K562 (cell line): ENCODE measurements around the gene CARMIL3. TPM values are rescaled to one million over a fixed set of nuclear protein-coding genes. Genes with fewer than 3 reads are reported as not detected.
"Not testable (repeated sequence)": the region's sequence is repeated elsewhere in the genome, so short reads cannot be mapped to it uniquely, and the experiment has no call there.

Experiments
- ATAC-seq: fragments of 200-7000 bp; cut with Tn5 transposase; 3 replicates; pipeline ENCODE4 v1.9.1; 2020; ENCODE audit warnings: moderate library complexity
- BruUV-seq: library from RNA; stranded (reverse); fragments of 400-500 nt; replicated peaks from 2 replicates; lab custom pipeline; 2021; lab: Mats Ljungman, UMichigan
- CTCF ChIA-PET: fragments of 300-600 bp; formaldehyde crosslinking; extraction: SDS; loops from one replicate; lab custom pipeline; 2021; ENCODE audit warnings: low intra/inter-chr PET ratio; lab: Yijun Ruan, JAX
- POLR2A ChIA-PET: fragments of 300-600, 350-650 bp; sonication (Branson Sonifier 250); formaldehyde crosslinking; extraction: SDS; loops from one replicate; lab custom pipeline; 2021; ENCODE audit warnings: antibody characterized with exemption, inconsistent platforms; lab: Yijun Ruan, JAX
- DNase-seq, 4 experiments: peaks; one replicate each; pipeline versions ENCODE4 v3.0.0 to v3.0.0-alpha.2; 2011 to 2018; ENCODE audit warnings: low spot score in 3 of 4, mixed read lengths in 3 of 4; ENCODE audit errors: extremely low read depth in 1 of 4
- FAIRE-seq: peaks from 2 replicates; lab custom pipeline; 2011; peaks lifted over from hg19 to GRCh38; lab: Jason Lieb, UNC
- H2AFZ ChIP-seq: 2 replicates; pipeline ENCODE4 v1.6.0; 2011; ENCODE audit warnings: low read depth, low read length, control low read depth, inconsistent platforms
- H3K27ac ChIP-seq: fragments of 200-600 bp; 3 replicates; pipeline ENCODE4 v1.8.0; 2011; ENCODE audit warnings: low read depth, mild to moderate bottlenecking, control low read depth, inconsistent platforms, low read length, moderate library complexity, mixed read lengths; ENCODE audit errors: extremely low read depth
- H3K27me3 ChIP-seq, 2 experiments: fragments of 300-600 bp in 1 of 2; 2 replicates in 1 of 2; 3 replicates in 1 of 2; pipeline versions ENCODE4 v1.6.0 to v1.8.0; 2011; ENCODE audit warnings: inconsistent platforms in 2 of 2, low read length in 2 of 2, mild to moderate bottlenecking in 1 of 2, mixed read lengths in 1 of 2, moderate library complexity in 1 of 2; ENCODE audit not compliant: control insufficient read depth in 2 of 2, insufficient read depth in 2 of 2
- H3K36me3 ChIP-seq: fragments of 300-600 bp; 3 replicates; pipeline ENCODE4 v1.8.0; 2011; ENCODE audit warnings: mild to moderate bottlenecking, low read length, inconsistent platforms; ENCODE audit not compliant: control insufficient read depth, insufficient read depth
- H3K4me1 ChIP-seq, 2 experiments: fragments of 200-600 bp in 1 of 2; replicated peaks in 1 of 2; 2 replicates in 1 of 2; 3 replicates in 1 of 2; pipeline versions ENCODE4 v1.5.1 to v1.8.0; 2011; ENCODE audit warnings: inconsistent platforms in 2 of 2, low read length in 2 of 2, mild to moderate bottlenecking in 1 of 2, mixed read lengths in 1 of 2, moderate library complexity in 1 of 2; ENCODE audit not compliant: control insufficient read depth in 2 of 2, insufficient read depth in 2 of 2
- H3K4me2 ChIP-seq: 2 replicates; pipeline ENCODE4 v1.6.1; 2011; ENCODE audit warnings: low read length, control low read depth, inconsistent platforms, mixed read lengths; ENCODE audit not compliant: insufficient read depth
- H3K4me3 ChIP-seq: fragments of 200-600 bp; sonication (generic), shearing (Covaris generic); 2 replicates; pipeline ENCODE4 v1.5.1; 2016; ENCODE audit warnings: control low read depth, inconsistent platforms
- H3K79me2 ChIP-seq: fragments of 200-600 bp; 3 replicates; pipeline ENCODE4 v1.8.0; 2011; ENCODE audit warnings: low read length, inconsistent platforms; ENCODE audit not compliant: control insufficient read depth, insufficient read depth
- H3K9ac ChIP-seq, 2 experiments: 2 replicates each; pipeline versions ENCODE4 v1.6.0 to v1.6.1; 2011; ENCODE audit warnings: low read depth in 2 of 2, low read length in 2 of 2, control low read depth in 1 of 2, inconsistent platforms in 1 of 2, mild to moderate bottlenecking in 1 of 2, mixed read lengths in 1 of 2; ENCODE audit not compliant: insufficient read depth in 1 of 2
- H3K9me1 ChIP-seq: one replicate; pipeline ENCODE4 v1.6.0; 2011; ENCODE audit warnings: inconsistent platforms, mild to moderate bottlenecking, low read length, moderate library complexity; ENCODE audit not compliant: control insufficient read depth, insufficient read depth
- H3K9me3 ChIP-seq: replicated peaks from 2 replicates; pipeline ENCODE4 v1.5.1; 2011; ENCODE audit warnings: low read depth, low read length, inconsistent platforms; ENCODE audit not compliant: control insufficient read depth, insufficient read depth
- H4K20me1 ChIP-seq: replicated peaks from 2 replicates; pipeline ENCODE4 v1.6.1; 2011; ENCODE audit warnings: low read length, inconsistent platforms, mixed read lengths; ENCODE audit not compliant: control insufficient read depth, insufficient read depth
- WGBS: fragments of 100-300 bp; shearing (Covaris generic); methylation state at CpG from one replicate; pipeline ENCODE4 v1.1.6; 2016; ENCODE audit warnings: low coverage, mixed read lengths; ENCODE audit not compliant: insufficient coverage; ENCODE audit errors: missing lambda C conversion rate; 5-methylcytosine and 5-hydroxymethylcytosine counted together
- in situ Hi-C: fragments of 300-500 bp; cut with MboI; formaldehyde crosslinking; loops from 4 replicates; pipeline ENCODE4 v1.15.0; 2018; ENCODE audit warnings: inconsistent platforms, mixed read lengths
- intact Hi-C: fragments of 100-400 bp; cut with micrococcal nuclease; formaldehyde crosslinking; loops from 2 replicates; pipeline ENCODE4 v1.14.2; 2022
- polyA plus RNA-seq, 8 experiments: library from polyadenylated mRNA; depleted of rRNA in 4 of 8; stranded (reverse) in 5 of 8; unstranded in 3 of 8; fragments of >200 nt; fragmentation: Nextera tagmentation in 2 of 8; fragmentation: Illumina TruSeq in 1 of 8; extraction: Ambion mirVana in 2 of 8; extraction: Trizol in 1 of 8; gene quantifications; 2 replicates each; pipeline versions ENCODE4 v1.2.1 to v1.2.3, GENCODE V29; 2011 to 2014; ENCODE audit warnings: inconsistent platforms in 1 of 8, missing spikeins in 1 of 8
- total RNA-seq, 7 experiments: library from RNA; depleted of rRNA in 6 of 7; stranded (reverse); fragments of >200 nt in 6 of 7; fragmentation: Illumina TruSeq in 2 of 7; extraction: Trizol in 2 of 7; gene quantifications; 2 replicates each; pipeline versions ENCODE4 v1.2.1 to v1.2.3, GENCODE V29; 2011 to 2021; ENCODE audit warnings: low replicate concordance in 1 of 7

The CARMIL3 gene
- total and polyA plus RNA-seq, 9 of the 15 experiments (the other 6 are each of a cell fraction or from before 2014, with no cell fraction given) = 0.01 to 0.11 (median 0.05) TPM; not detected in 5

DNA sequence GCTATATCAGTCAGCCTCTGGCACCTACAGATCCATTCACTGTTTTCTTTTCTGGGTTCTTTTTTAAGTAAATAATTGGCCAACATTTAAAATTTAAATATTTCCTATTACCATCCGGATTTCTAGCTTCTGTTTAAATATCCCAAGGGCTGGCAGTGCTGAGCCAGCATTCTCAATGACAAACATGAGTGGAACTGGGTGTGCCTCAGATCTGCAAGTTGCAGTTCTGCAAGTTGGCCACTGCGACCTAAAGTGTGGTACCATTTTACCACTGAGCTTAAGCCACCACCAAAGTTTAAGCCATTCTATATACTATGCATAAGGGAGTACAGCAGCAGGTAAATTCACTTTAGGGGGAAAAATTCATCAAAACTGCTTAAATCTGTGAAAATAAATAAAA, 31.9 kb upstream of the CARMIL3 start:
- BruUV-seq, H3K9me3 ChIP-seq, ATAC-seq, DNase-seq, H3K4me3 ChIP-seq, H3K9me1 ChIP-seq, H3K27me3 ChIP-seq, H3K27ac ChIP-seq, H2AFZ ChIP-seq, POLR2A ChIA-PET, H3K79me2 ChIP-seq, H3K4me2 ChIP-seq, FAIRE-seq, H3K9ac ChIP-seq, H4K20me1 ChIP-seq, H3K4me1 ChIP-seq, H3K36me3 ChIP-seq, CTCF ChIA-PET: not testable (repeated sequence)
- no CpG with 5 or more reads among the region's 2 CpGs for WGBS
- intact Hi-C loops = loop anchor here (10.0 kb wide), 1 partner anchor 75 kb away; the partner anchor contains the start of gene PCK2
- in situ Hi-C loops = loop anchor here (10.0 kb wide), 1 partner anchor 275 kb away; the partner anchor contains the start of genes DHRS1 and NOP9

DNA sequence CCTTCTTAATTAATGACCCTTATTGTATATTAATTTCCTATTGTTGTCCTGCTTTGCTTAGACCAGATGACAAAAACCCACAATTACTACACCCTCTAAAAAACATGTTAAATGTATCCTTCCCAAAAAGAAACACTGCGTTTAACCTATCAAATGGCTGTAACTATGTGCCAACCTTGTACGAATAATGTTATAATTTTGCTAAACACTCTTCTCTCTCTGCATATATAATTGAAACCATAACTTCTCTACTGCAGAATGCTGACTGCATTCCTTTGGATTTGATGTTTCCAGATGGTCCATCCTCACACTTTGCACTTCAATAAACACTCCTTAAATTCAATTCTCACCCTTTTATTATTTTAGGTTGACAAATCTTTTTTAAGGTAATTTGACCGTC, 31.3 kb upstream of the CARMIL3 start:
- H3K36me3 ChIP-seq, H3K79me2 ChIP-seq, BruUV-seq, H2AFZ ChIP-seq, H3K4me1 ChIP-seq, DNase-seq, POLR2A ChIA-PET, H3K27me3 ChIP-seq, CTCF ChIA-PET, ATAC-seq, H3K9me3 ChIP-seq, intact Hi-C loops, in situ Hi-C loops, H4K20me1 ChIP-seq, H3K4me3 ChIP-seq, H3K9me1 ChIP-seq, H3K4me2 ChIP-seq, H3K9ac ChIP-seq, FAIRE-seq, H3K27ac ChIP-seq: not testable (repeated sequence)
- WGBS = no CpG with 5 or more reads among the region's 3 CpGs

DNA sequence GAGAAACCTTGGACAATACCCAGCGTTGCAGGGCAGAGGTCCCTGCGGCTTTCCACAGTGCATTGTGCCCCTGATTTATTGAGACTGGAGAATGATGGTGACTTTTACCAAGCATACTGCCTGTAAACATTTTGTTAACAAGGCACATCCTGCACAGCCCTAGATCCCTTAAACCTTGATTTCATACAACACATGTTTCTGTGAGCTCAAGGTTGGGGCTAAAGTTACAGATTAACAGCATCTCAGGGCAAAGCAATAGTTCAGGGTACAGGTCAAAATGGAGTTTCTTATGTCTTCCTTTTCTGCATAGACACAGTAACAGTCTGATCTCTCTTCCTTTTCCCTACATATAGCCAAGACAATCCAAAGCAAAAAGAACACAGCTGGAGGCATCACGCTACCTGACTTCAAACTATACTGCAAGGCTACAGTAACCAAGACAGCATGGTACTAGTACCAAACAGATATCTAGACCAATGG, 26.8 kb upstream of the CARMIL3 start:
- H3K79me2 ChIP-seq, H3K27me3 ChIP-seq, DNase-seq, in situ Hi-C loops, H3K9me3 ChIP-seq, intact Hi-C loops, H3K36me3 ChIP-seq, H4K20me1 ChIP-seq, H3K4me2 ChIP-seq, CTCF ChIA-PET, BruUV-seq, H3K9me1 ChIP-seq, POLR2A ChIA-PET, H3K27ac ChIP-seq, H3K9ac ChIP-seq, H2AFZ ChIP-seq, H3K4me1 ChIP-seq, H3K4me3 ChIP-seq, FAIRE-seq, ATAC-seq: not testable (repeated sequence)
- WGBS = 30% methylated on average over 2 of the region's 3 CpGs

DNA sequence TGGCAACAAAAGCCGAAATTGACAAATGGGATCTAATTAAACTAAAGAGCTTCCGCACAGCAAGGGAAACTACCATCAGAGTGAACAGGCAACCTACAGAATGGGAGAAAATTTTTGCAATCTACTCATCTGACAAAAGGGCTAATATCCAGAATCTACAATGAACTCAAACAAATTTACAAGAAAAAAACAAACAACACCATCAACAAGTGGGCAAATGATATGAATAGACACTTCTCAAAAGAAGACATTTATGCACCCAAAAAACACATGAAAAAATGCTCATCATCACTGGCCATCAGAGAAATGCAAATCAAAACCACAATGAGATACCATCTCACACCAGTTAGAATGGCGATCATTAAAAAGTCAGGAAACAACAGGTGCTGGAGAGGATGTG, 22.1 kb upstream of the CARMIL3 start:
- H4K20me1 ChIP-seq, BruUV-seq, H3K9me3 ChIP-seq, intact Hi-C loops, POLR2A ChIA-PET, ATAC-seq, H3K4me2 ChIP-seq, H3K79me2 ChIP-seq, H3K27ac ChIP-seq, in situ Hi-C loops, H3K9ac ChIP-seq, H3K36me3 ChIP-seq, CTCF ChIA-PET, FAIRE-seq, H2AFZ ChIP-seq, H3K4me3 ChIP-seq, H3K4me1 ChIP-seq, H3K27me3 ChIP-seq, H3K9me1 ChIP-seq, DNase-seq: not testable (repeated sequence)
- WGBS = 75% methylated on average over 1 of the region's 3 CpGs
